Germinal center (tissue), 1 donor: ENCODE results near the gene RMDN3.

Experiments
- DNase-seq: peaks from one replicate; pipeline ENCODE4 v3.0.0; 2012; ENCODE audit warnings: mixed read lengths, low spot score

Gene RMDN3

GRCh38 chr15:40693904-40694687 is 61.0 kb downstream of the RMDN3 start:
- peak; percentile 25 for DNase-seq

- DNase-seq: no peak
Measured at GRCh38 chr15:40691737-40692136, 63.3 kb downstream of the RMDN3 start.

GRCh38 chr15:40688932-40689799 is 65.9 kb downstream of the RMDN3 start:
- no peak for DNase-seq
